ENCODE data around the gene TDRD10.

The TDRD10 gene

DNA sequence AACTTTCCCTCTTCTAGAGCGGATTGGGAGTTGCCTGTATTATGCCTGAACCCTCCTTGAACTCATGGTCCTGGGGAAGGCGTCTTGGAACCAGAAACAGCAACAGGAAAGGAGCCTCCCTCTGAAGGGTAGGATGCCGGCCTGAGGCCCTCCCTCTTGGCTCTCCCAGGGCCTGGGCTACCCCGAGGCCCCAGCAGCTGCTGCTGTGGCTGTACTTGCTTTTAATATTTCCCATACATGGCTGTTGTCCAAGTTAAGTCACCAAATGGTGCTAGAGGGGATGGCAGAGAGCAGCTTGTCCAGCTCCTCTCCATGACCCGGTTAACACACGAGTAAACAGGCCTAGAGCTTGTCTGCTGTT is 76.0 kb downstream of the TDRD10 start:
- no peak for DNase-seq

- no peak for DNase-seq
Measured at GRCh38 chr1:154579374-154579773, 77.4 kb downstream of the TDRD10 start.

- DNase-seq: no peak
Measured at GRCh38 chr1:154581766-154582165, 79.7 kb downstream of the TDRD10 start.

DNA sequence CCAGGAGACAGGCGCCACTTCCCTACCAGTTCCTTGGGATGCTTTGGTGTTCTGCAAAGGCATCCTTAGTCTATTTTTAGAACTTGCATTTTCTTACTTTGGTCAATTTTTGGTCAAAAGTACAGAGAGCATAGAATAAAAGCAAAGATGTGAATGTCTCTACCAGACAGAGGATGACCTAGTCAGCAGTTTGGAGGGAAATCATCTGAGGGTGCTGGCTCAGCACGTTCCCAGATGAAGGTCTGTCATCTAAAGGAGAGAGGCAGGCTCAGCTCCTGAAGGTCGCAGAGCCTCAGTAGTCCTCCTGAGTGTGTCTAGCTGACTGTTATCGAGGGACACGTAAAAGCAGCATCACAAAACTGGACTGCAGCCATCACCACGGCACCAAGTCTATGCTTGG is 80.9 kb downstream of the TDRD10 start:
- no peak for DNase-seq

DNA sequence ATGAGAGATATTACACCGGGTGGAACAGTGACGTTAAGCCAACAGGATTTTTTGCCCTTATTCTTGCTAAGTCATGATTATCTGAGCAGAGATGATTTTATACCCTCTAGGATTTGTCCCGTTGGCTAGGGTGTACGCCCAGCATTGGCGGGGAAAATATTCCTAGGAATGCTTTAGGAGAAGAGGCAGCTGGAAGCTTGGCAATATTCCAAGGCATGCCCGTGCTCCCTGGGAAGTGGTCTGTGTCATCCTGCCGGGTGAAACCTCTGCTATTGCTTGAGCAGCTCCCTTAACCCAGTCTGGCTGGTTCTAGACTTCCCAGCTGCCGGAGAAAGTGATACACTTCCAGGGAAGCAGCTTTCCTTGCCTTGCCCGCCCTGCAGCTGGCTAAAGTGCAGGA is 81.8 kb downstream of the TDRD10 start:
- no peak for DNase-seq

GRCh38 chr1:154584267-154584994 is 82.4 kb downstream of the TDRD10 start:
- no peak for DNase-seq

- no peak for DNase-seq
Measured at GRCh38 chr1:154586231-154586630, 84.2 kb downstream of the TDRD10 start.

DNA sequence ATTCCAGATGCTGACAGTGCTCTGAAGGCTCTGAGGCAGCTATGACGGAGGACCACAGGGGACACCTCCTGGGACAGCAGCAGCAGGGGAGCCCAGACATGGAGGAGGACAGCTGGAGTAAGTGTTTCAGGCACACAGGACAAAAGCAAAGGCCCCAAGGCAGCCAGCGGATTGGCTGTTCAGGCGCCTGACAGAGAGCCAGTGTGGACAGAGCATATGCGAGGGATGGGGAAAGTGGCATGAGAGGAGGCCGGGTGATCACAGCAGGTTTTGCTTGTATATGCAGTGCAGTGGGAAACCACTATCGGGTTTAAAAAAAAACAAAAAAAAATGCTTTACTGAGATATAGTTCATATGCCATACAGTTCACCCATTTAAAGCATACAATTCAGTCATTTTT is 84.6 kb downstream of the TDRD10 start:
- DNase-seq: no peak

DNA sequence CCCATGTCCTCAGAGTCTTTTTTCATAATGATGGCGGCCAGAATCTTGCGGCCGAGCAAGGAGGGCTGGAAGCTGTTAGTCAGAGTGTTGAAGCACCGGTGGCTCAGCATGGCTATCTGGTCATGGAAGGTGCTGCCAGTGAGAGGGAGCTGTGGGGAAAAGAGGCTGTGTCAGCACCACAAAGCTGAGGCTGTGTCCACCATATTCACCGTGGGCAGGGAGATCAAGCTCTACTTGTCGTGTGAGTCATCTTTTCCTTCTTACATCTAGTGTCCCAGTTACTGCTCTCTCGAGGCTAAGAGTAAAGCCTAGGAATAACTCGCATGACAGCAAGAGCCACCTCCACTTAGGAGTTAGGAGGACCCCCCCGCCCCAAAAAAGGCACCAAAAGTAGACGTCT is 87.8 kb downstream of the TDRD10 start:
- peak in 1 of 3 donors; percentile 27 for DNase-seq

- no peak for DNase-seq
Measured at GRCh38 chr1:154590756-154591155, 88.7 kb downstream of the TDRD10 start.

- DNase-seq: no peak
Measured at GRCh38 chr1:154591206-154591605, 89.2 kb downstream of the TDRD10 start.

DNA sequence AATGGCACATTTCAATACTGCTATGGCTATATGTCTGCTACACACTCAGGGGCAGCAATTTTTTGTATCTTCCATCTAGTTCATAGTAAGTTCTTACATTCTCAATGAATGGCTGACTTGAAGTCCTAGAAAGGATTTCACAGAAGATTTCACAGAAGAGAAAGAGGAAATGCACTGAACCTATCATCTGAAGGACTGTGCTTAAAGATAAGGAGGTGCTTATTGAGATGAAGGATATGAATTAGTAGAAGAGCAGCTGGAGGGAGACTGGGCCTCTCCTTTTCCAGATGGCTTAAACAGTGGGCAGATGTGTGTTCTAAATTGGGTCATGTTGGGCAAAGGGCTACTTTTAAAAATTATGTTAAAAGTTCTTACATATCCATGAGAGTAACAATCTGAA is 91.4 kb downstream of the TDRD10 start:
- no peak for DNase-seq

GRCh38 chr1:154594811-154595210 is 92.8 kb downstream of the TDRD10 start:
- no peak for DNase-seq

- DNase-seq: peak in 1 of 3 donors; percentile 17
Measured at GRCh38 chr1:154595621-154596020, 93.6 kb downstream of the TDRD10 start.

All from suppressor macrophage treated with lipopolysaccharide for 1 hour (primary cell).